Embryonic facial prominence (tissue), 1 donor: ENCODE data around the gene GAPT.

Source experiments
- DNase-seq: peaks from one replicate; pipeline ENCODE4 v3.0.0-alpha.2; 2016; ENCODE audit errors: extremely low spot score

The GAPT gene

DNA sequence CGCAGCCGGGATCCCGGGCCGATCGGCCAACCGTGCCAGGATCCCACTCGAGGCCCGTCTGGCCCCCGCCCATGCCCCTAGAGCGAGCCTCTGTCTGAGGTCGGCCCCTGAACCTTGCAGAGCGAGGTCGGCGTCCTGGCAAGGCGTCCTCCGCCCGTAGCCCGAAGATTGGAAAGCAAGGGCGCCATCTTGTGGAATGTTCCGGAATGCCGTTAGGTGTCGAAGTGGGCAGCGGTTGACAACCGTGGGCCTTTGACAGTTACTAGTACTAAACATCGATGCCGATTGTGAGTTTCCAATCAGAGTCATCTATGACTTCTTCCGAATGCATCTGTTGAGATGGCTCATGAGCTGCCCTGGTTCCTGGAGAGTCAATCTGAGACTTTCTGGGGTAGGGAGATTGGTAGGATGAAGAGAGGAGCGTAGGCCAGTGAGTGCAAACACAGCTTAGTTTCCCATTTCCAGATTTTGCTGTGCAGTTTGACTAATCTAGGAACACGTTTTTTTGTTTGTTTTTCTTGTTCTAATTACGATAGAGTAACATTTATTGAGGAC is 30.4 kb upstream of the GAPT start:
- DNase-seq = peak; percentile 66

DNA sequence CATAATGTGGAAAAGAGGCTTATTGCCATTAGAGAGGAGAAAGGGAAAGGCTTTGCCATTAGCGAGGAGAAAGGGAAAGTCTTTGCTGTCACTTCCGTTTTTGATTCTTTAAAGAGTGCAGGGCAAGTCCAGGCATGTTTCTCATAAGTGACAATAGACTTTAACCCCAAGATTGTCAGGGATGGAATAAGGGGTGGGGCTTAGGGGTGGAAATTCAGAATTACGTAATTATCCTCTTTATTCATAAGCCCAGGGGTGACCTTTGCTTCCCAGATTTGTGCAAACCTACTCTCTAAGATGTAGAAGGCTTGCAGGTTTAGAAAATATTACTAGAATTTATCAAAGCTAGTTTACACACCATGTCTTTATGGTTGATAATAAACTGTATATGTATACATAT is 29.1 kb upstream of the GAPT start:
- DNase-seq = no peak

DNA sequence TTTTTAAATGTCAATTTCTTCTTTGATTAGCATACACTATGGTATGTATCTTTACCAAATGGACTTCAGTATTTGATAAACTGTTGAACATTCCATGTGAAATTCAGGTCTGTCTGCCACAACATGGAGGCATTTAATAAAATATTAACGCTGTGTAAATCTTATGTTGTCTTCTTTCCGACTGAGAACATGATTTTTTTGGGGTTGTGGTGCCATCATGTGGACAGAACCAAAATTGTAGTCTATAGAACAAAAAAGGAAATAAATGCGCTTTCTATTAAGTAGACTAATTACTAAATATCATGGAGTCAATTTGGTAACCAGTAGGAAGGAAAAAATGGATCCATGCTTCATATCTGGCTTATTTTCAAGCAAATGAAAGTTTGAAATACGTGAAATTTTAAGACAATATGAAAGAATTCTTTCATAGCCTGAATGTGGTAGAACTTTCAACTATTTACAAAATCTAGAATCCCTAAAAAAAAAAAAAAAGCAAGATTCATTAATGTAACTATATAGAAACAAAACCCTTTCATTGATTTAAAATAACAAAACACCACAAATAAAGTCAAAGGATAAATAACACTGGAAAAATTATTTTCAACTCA is 28.5 kb upstream of the GAPT start:
- DNase-seq = no peak

DNA sequence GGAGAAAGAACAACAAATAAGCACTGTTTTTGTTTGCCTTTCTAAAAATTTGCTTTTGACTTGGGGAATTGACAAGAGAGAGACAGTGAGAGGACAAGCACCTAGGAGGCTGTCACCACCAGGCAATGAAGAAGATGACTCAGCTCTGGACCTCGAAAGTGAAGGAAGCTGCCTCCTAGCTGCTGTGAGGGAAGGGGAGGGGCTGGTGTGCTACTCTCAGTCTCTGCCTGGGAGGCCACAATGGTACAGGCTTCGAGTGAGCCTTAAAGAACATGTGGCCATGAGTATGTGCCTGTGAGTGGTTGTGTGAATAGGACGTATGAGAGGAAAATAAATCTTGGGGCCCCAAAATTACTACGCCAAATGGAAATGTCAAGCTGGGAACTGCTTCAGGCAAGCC is 24.3 kb upstream of the GAPT start:
- no peak for DNase-seq

DNA sequence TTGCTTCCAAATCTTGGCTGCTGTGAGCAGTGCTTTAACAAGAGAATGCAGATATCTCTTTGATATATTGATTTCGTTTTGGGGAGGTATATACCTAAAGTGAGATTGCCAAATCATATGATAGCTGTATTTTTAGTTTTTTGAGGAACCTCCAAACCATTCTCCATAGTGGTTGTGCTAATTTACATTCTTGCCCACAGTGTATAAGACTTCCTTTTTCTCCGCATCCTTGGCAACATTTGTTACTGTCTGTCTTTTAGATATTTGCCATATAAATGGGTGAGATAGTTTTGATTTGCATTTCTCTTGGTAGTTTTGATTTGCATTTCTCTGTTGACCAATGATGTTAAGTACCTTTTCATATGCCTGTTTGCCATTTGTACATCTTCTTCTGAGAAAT is 21.3 kb upstream of the GAPT start:
- no peak for DNase-seq

DNA sequence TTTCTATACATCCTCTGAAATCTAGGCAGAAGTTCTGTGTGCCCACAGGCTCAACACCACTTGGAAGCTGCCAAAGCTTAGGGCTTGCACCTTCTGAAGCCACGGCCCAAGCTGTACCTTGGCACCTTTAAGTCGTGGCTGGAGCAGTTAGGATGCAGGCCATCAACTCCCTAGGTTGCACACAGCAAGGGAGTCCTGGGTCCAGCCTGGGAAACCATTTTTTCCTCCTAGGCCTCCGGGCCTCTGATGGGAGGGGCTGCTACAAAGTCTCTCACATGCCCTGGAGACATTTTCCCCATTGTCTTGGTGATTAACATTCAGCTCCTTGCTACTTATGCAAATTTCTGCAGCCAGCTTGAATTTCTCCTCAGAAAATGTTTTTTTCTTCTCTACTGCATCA is 15.8 kb upstream of the GAPT start:
- no peak for DNase-seq

DNA sequence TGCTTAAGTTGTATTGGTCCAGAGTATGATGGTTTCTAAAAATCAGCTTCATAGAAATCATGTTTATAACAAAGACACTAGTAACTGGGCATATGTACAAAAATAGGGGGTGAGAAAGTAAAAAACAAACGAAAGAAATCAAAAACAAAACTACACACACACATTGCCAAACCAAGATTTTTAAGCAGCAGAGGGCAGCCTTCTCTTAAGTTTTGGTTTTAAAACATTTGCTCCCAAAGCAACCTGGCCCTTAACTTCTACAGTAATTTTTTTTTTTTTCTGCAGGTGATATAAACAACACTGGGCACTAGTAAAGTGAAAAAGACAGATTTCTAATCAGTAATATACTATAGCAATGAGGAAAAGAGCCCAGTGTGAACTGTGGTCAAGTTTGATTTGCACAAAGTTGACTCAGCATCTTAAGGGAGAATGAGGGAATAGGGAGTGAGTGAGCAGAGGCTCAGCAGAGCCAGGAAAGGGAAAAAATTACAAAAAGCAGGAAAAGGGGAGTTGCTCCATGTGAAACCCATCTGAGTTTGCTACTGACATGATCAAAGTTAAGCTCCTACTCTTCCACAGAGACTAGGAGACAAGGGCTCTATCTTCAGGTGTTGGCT is 13.4 kb upstream of the GAPT start:
- DNase-seq = no peak

DNA sequence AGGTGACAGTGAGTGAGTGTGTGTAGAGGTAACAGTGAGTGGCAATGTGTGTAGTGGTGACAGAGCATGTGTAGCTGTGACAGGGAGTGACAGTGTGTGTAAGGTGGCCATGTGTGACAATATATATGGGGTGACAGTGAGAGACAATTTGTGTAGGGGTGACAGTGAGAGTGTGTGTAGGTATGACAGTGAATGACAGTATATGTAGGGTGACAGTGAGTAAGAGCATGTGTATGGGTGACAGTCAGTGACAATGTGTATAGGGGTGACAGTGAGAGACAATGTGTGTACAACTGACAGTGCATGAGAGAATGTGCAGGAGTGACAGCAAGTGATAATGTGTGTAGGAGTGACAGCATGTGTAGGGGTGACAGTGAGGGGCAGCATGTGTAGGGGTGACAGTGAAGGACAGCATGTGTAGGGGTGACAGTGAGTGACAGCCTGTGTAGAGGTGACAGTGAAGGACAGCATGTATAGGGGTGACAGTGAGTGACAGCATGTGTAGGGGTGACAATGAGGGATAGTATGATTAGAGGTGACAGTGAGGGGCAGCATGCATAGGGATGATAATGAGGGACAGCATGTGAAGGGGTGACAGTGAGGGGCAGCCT is 10.1 kb upstream of the GAPT start:
- DNase-seq = no peak

DNA sequence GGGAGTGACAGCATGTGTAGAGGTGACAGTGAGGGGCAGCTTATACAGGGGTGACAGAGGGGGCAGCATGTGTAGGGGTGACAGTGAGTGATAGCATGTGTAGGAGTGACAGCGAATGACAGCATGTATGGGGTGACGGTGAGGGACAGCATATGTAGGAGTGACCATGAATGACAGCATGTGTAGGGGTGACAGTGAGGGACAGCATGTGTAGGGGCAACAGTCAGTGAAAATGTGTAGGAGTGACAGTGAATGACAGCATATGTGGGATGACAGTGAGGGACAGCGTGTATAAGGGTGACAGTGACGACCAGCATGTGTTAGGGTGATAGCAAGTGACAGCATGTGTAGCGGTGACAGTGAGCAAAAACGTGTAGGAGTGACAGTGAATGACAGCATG is 9.4 kb upstream of the GAPT start:
- no peak for DNase-seq

DNA sequence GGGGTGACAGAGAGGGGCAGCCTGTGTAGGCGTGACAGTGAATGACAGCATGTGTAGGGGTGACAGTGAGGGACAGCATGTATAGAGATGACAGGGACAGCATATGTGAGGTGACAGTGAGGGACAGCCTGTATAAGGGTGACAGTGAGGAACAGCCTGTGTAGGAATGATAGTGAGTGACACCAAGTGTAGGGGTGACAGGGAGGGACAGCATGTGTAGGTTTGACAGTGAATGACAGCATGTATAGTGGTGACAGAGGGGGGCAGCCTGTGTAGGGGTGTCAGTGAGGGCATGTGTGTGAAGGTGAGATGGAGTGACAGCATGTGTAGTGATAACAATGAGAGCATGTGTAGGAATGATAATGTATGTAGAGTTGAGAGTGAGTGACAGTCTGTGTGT is 8.7 kb upstream of the GAPT start:
- DNase-seq = no peak

DNA sequence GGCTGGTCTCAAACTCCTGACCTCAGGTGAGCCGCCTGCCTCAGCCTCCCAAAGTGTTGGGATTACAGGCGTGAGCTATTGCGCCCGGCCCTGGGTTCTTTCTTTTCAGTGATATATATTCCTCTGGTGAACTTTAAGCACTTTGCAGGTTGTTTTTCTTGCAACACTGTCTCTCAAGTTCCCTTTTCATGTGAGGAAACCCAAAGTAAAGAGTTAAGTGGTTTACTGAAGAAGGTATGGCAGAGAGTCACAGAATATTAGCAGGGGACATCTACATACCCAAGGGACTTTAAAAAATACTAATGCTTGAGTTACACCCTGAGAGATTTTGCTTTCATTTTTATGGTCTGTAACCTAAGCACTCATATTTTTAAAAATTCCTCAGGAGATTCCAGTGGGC is 6.7 kb upstream of the GAPT start:
- no peak for DNase-seq

DNA sequence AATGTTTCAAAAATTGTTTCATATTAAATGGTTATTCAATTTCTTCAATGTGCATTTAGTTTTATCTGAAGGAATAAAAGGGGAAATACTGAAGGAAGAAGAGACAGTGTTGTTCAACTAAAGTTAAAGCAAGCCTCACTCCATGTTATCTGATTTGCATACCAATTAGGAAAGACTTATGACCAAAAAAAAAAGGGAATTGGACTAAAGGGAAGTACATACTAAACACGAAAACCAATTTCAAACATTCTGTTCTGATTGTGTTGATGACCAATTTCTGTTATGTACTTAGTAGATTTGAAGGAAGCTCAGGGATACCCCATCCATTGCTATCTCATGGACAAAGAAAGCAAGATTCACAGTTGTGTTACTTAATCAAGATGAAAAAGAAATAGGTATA is 4.9 kb upstream of the GAPT start:
- DNase-seq = no peak

DNA sequence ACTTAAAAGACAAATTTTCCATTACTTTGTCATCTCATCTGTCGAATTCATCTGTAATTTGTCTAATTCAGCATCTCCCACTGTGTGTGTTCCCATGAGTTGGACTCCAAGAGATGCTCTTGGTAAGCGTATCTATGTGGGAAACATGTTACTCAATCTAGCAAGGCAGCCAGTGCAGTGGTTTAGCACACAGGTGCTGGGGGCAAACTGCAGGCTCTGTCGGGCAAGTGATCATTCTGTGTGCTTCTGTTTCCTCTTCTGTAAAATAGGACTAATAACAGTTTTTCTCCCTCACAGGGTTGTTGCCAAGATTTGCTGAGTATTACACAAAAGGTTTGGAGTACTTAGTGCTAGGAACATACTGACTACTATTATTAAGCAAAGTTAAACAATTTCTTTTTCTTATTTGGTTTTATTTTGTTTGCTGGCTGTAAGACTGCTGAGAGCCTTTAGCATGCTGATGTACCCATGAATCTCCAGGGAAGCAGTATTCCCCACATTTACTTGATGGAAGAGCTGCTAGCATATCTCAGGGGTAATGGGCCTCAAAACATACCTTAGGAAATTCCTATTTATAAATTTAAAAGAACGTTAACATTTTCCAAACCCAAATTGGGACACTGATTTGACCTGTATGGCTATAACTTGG is 709 bp upstream of the GAPT start:
- no peak for DNase-seq

DNA sequence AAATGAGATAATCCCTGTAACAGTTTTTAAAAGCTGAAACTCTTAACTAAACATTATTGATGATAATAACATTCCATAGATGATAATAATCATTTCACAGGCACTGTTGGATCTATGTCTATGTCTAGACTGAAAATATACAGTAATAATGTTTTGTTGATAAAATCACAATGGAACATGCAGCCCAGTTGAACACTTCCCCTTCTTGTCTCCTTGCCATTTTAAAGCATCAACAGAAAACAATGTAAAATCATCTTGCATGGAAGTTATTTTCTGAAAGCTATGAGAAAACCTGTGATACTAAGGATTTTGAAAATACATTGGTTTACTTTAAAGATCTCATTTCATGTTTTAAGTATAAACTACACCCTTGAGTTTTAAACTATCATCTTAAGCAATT is 1.9 kb downstream of the GAPT start:
- DNase-seq = no peak

DNA sequence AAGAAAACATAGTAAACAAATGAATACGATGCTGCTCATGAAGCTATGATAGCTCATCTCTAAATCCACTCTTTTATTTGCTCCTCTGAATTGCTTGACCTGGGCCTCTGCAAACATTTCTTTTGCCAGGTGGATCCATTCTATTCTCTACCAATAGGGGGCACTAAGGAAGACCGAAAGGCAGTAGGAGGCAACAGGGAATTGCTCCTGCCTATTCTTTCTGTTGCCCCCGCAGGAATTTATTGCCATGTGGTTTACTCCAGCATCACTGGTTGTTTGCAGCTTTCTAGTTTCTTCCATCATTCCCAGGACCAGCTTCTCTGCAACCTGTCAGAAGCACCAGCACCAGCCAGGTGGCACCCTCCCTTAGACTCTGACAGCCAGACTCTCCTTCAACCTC is 5.3 kb downstream of the GAPT start:
- DNase-seq = no peak

DNA sequence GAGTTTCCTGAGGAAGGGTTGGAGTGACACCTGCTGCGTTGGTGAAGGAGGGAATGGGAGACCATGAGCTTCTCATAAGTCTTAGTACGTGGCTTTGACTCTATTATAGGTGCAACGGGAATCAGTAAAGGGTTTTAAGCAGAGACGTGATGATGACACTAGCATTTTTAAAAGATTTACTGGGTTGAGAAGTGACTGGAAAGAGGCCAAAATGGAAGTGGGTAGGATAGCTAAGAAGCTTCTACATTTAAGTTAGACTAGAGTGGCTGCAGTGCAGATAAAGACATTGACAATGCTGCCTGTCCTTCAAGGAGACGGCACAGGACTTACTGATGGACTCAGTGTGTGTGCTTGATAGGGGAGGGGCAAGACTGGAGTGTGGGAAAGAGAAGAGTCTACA is 6.2 kb downstream of the GAPT start:
- no peak for DNase-seq

DNA sequence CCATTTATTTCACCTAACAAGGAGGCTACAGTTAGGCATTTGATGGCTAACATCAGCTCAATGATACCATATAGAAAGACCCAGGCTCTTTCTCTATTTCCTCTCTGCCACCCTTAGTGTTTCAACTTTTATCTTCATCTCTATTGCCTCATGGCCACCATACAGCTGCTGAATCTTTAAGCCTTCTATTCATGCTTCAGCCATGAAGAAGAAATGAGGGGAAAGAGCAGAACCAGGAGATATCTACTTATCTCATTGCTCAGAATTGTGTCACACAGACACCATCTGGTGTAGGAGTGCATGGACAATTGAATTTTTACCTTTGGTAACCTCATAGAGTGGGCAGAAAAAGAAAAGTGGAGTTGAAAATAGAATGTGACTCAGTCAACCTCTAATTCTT is 6.7 kb downstream of the GAPT start:
- DNase-seq = no peak

DNA sequence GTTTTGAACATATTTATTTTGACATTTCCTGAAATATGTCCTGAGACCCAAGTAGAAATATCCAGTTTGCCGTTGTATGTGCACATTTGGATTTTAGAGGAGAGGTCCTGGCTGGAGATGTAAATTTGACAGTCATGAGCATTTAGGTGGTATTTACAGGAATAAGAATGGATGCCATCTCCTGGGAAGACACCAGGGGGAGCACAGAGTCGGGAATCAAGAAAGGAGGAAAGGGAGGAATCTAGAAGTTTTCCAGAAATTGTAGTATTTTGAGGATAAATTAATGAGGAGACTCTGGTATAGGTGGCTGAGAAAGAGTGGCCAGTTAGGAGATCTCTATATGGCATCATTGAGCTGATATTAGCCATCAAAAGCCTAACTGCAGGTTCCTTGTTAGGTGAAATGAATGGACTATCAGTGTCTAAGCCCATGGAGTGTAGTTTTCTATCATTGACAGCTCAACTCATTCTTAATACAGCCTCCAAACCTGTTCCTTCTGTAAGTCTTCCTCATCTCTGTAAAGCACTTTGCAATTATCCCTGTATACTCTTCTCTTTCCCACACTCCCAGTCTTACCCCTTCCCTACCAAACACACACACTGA is 7.2 kb downstream of the GAPT start:
- no peak for DNase-seq

DNA sequence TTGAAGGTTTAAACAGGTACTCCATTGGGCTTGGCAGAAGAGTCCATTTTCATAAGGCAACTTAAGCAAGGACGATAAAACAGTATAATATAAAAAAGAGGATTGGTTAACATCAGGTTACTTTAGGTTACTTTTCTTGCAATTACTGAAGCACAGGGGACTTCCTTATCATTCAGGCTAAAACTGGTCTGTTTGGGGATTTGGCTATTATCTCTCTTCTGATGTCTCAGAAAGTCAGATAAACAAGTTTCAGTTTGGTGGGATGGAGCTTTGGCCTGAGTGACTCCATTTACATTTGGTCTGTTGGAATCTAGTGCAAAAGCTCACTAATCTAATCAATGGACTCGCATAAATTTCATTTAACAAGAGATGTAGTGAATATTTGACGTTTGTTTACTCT is 8.0 kb downstream of the GAPT start:
- DNase-seq = no peak

DNA sequence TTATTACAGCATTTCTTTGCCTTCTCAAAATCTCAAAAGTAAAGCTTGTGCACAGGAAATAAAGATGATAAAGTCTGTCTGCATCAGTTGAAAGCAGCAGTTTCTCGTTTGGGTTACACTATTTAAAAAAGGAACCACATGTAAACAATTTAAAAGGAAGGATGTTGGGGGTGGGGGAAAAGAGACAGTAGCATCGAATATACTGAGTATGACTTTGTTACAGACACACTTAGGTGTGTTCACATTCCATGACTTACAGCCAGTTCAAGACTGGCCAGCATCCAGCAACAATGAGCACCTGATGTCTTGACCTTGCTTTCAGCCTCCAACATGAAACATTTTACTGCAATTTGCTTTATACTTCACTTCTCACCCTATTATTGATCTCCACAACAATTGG is 8.7 kb downstream of the GAPT start:
- no peak for DNase-seq

DNA sequence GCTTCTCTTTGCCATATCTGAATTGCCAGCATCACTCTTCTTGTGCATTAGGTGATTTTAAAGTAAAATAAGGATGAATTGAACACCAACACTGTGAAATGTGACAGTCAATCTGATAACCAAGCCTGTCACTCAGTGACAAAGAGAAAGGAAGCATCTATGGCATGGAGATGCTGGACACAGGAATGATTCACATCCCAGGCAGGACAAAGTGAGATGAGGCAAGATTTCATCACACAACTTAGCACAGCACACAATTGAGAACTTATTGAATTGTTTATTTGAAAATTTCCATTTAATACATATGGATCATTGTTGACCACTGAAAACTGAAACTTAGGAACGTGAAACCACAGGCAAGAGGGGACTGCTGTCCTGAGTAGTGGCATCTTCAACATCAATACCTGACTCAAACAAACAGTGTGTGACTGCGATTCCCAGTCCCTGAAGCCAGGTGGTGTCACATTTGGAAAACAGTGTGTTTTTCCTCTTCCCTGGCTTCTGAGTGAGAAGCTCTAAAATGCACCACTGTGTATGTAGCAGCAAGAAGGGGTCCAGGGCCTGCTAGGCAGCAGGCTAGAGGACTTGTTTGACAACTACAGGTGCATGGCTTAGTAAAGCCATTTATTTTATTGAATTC is 10.7 kb downstream of the GAPT start:
- no peak for DNase-seq

DNA sequence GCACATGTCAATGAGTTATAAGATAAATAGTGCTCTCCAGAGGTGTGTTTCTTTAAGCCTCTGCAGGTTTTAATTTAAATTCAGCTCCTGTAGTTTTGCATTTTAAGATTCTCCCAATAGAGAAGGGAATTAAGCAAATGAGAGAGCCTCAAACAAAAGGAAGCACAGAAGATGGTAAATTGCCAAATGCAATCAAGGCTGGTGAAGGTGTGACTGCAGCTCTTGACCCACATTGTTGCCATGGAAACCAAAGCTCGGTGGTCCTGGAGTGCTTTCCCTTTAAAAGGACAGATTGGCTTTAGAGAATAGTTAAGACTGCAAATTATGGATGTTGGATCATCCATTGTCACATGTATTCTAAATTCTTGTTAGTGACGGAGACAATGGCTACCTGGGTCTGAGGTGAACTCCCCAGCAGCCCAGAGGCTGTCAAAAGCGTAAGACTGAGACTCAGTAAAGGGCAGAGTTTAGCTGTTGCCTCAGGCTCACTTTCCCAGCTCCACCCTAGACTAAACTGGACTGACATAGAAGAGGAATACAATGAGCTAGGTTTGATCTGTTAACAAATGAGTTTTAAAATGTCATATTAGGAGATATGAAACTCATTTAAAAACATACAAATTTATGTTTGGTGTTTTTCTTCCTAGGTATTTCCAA is 12.3 kb downstream of the GAPT start:
- DNase-seq = no peak
